GM21619 (cell line): ENCODE measurements around the gene TMEM150C.

Experiments
- ATAC-seq: cut with Tn5 transposase; IDR thresholded peaks from one replicate; pipeline ENCODE4 v1.9.1; 2021; ENCODE audit not compliant: unreplicated experiment

Gene TMEM150C

GRCh38 chr4:82561786-82562563, at the start of gene TMEM150C:
Gene TMEM150C (minus strand): TSS chr4:82561988. CDS start chr4:82504657, 57,331 bp downstream.
- no peak for ATAC-seq

DNA sequence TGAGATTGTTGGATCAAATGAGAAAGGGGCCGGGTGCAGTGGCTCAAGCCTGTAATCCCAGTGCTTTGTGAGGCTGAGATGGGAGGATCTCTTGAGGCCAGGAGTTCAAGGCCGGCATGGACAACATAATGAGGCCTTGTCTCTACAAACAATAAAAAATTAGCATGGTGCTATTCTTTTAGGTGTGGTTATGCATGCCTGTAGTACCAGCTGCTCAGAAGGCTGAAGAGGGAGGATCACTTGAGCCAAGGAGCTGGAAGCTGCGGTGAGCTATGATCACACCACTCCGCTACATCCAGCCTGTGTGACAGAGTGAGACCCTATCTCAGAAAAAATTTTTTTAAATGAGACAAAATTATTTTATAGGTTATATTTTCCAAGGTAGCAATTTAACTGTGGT, 49.7 kb upstream of the TMEM150C start:
- ATAC-seq, result no peak

DNA sequence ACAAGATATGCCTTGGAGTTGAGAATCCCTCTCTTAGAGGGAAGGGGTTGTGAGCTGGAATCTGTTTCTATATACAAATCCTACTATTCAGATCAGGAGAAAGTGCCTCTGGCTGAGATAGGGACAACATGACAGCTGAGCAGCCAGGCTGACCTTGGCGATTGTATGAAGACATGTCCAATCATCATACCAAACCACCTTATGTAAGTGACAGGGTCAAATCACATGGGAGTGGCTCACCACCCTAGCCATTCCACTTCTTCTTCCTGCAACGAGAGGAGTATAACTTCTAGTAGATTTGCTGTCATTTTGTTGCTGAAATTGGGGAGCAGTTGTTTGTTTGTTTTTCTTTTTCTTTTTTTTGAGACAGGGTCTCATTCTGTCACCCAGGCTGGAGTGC, 48.3 kb upstream of the TMEM150C start:
- ATAC-seq, result no peak

DNA sequence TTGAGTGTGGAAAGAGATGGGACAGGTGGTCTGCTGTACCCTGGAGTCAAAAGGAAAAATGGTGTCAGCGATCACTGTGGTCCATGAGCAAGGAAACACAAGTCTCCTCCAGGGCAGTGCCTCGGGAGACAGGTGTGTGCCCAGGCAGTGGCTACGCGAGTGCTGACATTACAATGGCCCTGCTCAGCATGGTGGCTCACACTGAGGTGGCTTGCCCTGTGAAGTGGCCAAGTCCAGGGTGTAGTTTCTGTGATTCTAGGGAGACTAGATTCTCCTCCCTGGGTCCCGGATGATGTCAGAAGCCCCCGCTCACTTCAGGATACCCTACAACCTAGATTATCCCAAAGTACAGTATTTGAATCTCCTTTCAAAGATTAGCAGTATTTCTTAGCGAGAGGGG, 44.8 kb upstream of the TMEM150C start:
- no peak for ATAC-seq

- no peak for ATAC-seq
These were observed 42.7 kb upstream of the TMEM150C start for GRCh38 chr4:82604522-82604921.

DNA sequence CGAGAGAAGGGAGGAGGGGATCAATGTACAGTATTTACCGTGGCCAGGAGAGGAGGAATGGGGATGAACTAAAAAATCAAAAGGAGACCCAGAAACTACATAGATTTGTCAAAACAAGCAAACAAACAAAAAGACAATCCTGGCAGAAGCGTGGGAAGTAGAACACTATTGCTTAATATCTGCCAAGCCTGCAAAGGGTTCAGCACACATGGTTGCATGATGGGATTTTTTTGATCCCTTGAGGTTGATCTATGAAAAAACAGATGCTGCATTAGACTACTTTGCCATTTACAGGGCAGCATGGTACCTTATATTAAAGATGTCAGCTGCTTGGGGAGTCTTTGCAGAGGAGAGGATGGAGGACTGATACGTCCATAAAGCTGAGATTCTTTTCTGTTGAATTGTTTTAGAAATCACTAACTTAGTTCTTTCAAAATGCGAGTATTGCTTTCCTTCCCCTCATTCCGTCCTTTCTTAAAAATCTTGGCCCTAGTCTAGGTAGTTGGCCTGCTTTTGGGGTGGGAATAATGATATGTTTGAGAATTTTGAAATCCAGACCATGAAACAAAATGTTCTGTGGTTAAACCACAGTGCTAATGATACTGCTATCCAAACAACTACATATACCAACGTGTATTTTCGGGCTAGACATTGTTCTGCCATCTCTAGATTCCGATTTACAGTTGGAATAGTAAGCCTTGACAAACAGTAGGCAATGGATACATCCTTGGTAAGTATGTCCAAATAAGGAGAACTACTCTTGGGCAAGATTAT, 39.6 kb upstream of the TMEM150C start:
- ATAC-seq, result no peak

- ATAC-seq, result no peak
These were observed 37.5 kb upstream of the TMEM150C start for GRCh38 chr4:82599336-82599735.

DNA sequence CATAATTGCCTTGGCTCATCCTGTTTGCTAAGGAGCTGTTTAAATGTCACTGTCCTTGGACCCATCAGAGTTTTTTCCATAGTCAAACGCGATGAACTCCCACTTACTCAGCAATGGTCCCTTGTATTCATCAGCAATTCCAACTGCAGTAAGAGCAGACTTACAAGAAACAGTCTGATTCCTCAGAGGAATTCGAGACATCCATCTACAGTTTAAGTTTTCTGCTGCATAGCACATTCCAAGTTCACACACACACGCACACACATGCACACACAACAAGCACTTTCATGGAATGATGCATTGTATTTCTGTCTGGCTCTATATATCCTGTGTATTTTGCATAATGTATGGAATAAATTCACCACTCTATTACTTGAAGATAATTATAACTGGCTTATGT, 32.7 kb upstream of the TMEM150C start:
- ATAC-seq, result no peak

DNA sequence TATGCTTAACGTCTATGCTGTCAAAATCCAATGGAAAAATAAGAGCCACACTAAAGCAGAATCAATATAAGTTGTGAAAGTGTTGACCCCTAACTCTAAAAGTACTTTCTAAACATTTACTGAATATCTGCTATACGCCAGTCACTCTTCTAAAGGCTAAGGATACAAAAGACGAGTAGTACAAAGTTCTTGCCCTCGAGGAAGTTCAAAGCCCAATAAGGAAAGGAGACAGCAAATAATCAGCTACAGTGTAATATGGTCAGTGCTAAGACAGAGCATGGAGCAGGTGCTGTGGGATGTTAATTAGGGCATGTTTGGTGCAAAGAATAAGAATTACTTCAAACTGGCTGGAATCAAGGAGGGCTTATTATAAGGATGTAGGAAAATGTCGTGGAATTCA, 31.6 kb upstream of the TMEM150C start:
- ATAC-seq, result no peak

DNA sequence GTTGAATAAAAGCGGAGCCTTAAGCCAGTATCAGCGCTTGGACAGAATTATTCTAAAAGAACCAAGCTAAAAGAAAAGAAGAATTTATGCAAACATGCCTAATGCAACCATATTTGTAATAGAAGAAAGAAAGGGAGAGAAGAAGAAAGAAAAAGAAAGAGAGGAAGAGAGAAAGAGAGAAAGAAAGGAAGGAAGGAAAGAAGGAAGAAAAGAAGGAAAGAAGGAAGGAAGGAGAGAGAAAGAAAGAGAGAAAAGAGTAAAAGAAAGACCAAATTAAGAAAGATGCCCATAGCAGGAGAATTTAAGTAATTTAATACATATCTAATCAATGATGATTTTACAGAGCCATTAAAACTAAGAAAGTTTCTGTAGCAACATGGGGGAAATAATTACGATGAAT, 30.9 kb upstream of the TMEM150C start:
- ATAC-seq, result no peak

- no peak for ATAC-seq
These were observed 29.8 kb upstream of the TMEM150C start for GRCh38 chr4:82591592-82591991.

GRCh38 chr4:82589756-82590155, 28.0 kb upstream of the TMEM150C start:
- ATAC-seq, result no peak

DNA sequence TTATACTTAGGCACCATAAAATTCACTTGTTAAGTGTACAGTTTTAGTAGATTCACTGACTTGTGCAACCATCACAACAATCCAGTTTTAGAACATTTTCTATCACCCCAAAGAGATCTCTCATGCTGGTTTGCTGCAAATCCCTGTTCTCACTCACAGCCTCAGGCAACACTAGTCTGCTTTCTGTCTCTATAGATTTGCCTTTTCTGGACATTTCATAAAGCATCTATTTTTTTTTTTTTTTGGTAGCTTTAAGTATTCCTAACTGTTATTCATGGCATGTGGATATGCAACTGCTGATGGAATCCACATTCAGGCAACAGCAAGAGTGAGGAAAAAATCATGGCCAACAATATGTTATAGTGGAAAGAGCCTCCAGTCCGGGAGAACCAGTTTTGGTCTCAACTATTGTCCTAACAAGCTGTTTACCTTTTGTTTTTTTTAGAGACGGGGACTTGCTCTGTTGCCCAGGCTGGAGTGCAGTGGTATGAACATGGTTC, 27.0 kb upstream of the TMEM150C start:
- no peak for ATAC-seq

DNA sequence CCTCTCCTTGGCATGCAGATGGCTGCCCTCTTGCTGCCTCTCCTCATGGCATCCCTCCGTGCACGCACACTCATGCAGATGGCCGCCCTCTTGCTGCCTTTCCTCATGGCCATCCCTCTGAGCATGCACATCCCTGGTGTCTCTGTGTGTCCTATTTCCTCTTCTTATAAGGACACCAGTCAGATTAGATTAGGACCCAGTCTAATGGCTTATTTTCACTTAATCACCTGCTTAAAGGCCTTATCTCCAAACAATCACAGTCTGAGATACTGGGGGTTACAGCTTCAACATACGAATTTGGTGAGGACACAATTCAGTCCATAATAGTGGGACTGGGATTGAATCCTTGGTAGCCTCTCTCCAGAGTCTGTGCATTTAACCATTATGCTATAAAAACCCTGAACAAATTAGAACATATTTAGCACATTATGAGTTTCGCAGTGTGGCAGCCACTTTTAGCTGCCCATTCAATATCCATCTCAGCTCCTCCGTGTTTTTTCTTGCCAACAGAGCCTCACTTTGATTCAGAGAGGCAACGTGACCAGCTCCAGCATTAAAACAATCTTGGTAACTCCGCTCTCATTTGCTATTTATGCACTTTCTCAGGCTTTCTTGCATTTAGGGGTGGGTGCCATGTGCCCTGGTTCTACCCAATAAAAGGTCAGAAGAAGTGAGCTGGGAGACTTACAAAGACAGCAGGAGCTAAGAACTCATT, 26.2 kb upstream of the TMEM150C start:
- no peak for ATAC-seq

DNA sequence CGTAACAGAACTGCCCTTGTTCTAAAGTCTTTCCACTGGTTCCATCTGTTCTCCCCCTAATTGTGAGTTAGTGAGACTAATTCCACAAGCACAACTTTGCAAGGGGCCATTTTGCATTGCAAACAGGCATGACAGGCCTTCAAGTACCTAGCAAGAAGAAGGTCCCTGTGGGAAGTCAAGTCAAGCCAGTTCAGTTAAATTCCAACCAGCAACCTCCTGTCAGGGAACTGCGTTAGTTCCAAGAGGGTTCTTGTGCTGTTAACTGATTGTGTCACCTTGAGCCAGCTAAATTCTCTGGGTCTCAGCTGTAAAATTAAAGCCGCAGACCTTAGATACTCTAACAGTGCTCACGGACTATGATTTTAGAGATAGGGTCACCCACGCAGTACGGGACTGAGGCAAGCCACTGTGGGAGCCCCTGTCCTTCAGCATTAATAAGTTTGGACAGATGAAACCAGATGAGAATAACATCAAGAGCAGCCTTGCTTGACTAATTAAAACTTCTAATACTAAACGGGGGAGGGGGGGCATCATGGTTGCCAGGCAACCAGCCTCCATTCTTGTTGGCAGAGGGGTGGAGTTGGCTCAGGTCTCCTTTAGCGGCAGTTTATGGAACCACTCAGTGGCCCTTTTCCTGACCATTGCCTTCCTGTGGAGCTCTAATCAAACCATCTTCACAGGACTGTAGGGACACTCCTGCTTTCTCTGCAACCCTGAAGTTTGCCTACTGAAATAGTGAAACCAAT, 24.1 kb upstream of the TMEM150C start:
- ATAC-seq, result no peak

GRCh38 chr4:82584931-82585330, 23.1 kb upstream of the TMEM150C start:
- ATAC-seq, result no peak

DNA sequence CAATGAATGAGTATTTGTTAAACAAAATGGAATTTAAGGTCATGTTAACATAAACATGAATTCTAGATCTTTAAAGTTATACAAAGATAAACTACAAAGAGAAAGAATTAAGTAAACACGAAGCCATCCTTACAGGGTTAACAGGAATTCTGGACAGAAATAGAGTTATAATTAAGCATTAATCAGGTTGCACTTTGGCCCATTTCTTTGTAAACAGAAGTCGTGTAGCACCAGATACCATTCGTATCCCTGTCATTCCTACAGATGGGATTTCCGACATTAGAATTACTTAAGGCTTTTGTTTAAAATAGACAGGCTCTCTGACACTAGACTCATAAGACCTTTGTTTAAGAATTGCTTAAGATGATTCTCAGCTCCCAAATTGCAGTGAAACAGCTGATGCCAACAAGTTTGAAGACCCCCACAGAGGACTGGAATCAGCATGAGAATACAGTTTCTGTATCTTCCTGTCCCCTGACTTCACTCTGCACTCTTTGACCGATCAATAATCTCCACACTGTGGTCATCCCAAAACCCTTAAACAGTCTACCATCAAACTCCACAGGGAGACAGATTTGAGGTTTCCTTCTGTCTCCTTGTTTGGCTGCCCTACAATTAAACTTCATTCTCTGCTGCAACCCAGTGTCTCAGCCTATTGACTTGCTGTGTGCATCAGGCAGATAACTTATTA, 22.3 kb upstream of the TMEM150C start:
- ATAC-seq, result no peak

GRCh38 chr4:82579932-82580331, 18.1 kb upstream of the TMEM150C start:
- no peak for ATAC-seq

DNA sequence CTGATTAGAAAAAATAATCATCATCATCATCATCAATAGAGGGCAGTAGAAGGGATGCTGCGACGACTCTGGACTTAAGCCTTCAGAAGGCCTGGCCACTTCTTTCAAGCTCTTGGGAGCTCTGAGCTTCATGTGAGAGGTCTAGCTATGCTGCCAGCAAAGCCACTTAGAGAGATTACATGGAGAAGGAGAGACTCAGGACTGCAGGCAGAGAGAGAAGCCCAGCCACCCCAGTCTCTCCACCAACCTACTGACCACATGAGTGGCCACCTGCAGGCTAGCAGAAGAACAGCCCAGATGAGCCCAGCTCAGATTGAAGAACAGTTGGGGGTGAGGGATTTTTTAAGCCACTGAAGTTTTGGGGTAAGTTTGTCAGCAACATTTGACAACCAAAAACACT, 17.1 kb upstream of the TMEM150C start:
- no peak for ATAC-seq

DNA sequence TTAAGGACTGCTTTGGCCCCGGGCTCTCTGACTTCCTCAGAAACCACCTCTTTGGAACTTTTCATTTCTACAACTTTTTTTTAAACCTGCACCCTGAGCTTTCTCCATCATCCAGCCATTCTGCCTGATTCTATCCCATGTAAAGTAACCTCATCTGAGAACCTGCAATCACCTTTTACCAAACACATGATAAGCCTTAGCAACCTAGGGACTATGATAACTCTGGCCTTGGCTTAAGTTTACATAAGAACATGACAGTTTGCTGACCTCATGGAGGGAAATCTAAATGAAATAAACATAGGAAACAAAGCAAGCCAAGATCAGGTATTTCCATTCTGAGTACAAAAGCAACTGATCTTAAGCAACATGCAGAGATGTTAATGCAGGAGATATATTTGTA, 15.7 kb upstream of the TMEM150C start:
- no peak for ATAC-seq
